HG03354 (cell line): ENCODE measurements around the gene USP25.

Experiments
- ATAC-seq: cut with Tn5 transposase; IDR thresholded peaks from one replicate; pipeline ENCODE4 v1.9.1; 2021; ENCODE audit warnings: mild to moderate bottlenecking; ENCODE audit not compliant: unreplicated experiment, poor library complexity, severe bottlenecking

USP25 gene

DNA sequence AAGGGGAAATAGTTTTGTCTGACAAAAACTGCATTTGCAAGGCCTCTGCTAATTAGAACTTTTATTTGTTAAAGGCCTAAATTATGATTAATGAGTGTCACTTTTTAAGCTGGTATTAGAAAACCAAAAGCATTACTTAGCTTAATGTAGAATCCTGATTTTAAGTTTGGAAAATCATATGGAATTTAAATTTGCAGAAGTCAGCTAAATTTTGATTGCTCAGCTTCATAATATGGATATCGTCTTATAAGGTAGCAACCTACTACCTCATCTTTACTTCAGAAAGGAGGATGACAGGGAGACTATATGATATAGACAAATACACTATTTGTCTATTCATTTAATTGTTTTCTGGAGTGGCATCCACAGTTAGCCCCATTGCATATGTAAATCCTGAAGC is 114.0 kb downstream of the USP25 start:
- no peak for ATAC-seq

DNA sequence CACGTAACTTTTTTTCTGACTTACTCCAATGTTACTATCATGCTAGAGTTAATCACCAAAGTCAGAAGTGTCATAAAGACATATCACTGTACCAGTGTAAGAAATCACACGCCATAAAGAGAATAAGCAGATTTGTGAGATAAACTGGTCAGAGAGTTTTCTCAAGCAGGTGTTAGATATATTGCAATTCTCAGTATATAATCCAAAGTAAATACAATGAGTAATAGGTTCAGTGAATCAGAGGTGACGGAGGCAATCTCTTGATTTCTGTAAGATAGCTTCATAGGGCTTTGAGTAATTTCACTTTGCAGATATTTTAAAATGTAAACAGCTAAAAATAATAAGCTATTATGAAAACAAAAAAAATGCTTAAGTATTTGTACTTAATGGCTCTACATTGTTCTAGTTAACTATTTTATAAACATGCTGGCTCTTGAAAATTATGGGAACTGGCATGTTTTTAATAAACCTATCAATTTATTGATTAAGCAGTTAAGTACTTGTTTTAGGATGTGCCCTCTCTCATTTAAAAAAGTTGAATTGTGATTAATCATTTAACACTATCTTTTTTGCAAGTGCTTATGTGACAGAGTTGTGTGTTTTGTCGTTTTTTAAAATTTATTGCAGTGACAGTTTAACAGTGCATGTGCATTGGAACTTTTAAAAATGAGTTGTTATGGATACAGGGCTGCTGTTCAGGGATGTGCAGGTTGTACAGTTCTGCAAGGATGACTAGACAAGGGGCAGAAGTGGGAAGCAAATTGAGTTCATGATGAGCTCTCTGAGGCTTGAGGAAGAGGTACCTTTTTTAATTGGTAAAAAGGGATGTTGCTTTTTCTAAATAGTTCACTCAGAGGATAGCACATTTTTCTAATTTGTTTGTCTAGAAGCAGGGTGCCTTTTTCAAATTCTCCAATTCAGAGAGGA is 119.1 kb downstream of the USP25 start:
- ATAC-seq, result no peak

DNA sequence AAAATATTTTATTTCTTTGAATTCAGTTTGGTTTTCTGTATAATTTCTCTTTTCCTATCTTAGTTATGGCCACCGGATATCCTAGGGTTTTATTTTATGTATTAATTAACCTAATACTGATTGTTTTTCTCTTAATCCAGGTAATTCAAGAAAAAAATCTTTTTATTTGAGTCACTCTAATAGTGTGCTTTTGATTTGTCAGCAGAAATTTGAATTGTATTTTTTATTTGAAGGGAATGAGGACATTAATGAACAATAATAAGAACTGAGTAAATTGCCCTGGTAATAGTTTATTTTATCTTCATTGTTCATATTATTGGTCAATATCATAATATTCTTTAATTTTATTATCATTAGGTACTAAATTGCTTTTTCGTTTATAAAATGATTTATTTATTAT is 120.1 kb downstream of the USP25 start:
- ATAC-seq, result no peak

DNA sequence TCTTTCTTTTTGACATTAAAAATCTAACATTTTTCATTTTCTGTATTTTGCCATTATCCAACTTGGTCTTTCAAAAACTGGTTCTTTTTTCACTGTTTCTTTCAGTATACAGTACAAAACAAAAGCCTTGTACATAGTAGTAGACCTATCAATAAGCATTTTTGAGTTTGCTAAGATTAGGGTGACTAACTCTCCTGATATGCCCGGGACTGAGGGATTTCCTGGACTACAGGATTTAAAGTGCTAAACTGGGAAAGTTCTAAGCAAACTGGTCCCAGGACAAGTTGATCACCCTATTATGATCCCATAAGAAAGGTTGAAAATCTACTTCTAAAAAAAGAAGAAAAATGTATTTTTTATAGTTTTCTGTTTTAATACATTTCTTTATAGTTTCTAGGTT is 120.9 kb downstream of the USP25 start:
- ATAC-seq, result no peak

DNA sequence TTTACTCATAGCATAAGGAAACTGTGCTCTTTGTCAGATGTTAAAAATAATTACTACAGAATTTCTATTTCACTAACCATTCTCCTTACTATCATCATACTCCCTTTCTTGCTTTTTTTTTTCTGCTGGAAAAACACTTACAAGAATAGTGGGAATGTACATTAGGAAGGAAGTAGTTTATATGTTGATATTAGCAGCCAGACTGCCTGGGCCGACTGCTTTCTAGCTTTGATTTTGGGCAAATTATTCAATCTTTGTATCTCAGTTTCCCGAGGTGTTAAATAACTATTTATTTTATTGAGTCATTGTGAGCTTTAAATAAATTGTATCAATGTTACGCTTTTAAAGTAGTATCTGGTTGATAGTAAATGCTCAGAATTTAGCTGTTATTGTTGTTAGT is 122.4 kb downstream of the USP25 start:
- ATAC-seq, result no peak

DNA sequence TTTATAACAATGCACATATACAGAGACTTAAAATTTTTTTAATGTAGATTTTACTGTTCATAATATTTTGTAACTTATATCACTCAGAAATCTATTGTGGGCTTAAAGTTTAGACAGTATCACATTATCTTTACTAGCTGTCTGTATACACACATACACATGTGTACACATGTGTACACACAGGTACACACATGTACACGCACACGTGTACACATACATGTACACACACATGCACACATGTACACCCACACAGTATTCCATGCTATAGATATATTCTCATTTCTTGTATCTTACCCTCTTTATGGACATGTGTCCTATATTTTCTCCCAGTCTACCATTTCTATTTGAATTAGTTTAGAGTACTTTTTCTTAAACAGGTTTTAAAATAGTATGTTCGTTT is 123.3 kb downstream of the USP25 start:
- no peak for ATAC-seq

DNA sequence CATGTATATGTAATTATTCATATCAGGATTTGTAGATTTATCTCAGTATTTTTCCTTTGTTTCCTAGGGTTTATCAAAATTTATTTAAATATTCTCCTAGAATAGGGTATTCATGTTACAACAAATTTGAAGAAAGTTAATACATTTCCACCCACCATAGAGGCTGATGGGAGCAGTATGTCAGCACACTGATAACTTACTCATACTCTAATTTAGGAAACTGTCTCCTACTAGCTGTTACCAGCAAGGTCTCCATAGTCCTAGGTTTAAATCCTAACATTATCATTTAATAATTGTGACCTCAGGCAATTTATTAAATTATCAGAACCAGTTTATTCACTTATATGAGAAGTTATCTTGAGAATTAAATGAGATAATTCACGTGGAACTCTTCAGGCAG is 127.0 kb downstream of the USP25 start:
- ATAC-seq, result no peak

DNA sequence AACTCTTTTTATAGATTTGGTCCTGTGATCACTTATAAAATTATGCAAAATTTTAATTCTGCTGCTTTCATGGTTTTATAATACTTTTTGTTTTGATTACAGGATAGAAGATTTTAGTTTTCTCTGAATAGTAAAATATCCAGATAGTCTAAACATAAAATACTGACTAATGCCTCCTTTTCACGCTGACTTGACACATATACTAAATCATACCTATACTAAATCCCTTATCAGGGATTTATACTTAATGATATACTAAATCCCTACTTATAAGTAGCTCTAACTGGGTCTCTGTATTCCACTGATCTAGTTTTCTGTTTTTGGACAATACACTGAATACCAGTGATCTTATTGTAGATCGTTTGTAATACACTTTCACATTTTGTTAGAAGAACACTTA is 128.0 kb downstream of the USP25 start:
- no peak for ATAC-seq

DNA sequence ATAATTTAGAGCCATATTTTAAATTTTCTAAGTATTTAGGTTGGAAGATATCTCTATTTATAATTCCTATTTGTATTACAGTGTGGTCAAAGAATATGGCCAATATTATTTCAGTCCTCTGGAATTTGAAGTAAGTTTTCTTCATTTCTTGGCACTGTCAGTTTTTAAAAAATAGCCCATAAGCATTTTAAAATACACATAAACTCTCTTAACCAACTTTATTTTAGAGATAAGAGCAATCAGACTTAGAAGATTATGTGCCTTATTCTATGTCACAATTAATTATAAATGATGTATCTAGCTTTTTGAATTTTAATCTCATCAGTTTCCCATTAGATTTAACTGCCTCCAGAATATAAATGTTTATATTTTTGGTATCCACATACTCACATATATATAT is 130.8 kb downstream of the USP25 start:
- ATAC-seq, result no peak

DNA sequence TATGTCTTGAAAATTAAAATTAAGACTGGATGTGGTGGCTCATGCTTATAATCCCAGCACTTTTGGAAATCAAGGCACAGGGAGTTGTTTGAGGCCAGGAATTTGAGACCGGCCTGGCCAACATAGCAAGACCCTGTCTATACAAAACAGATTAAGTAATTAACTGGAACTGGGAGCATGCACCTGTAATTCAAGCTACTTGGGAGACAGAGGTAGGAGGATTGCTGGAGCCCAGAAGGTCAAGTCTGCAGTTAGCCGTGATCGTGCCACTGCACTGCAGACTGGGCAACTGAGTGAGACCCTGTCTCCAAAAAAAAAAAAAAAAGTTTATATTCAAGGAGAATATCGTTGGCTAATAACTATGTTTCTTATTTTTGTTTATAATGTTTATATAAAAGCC is 139.2 kb downstream of the USP25 start:
- ATAC-seq, result no peak

DNA sequence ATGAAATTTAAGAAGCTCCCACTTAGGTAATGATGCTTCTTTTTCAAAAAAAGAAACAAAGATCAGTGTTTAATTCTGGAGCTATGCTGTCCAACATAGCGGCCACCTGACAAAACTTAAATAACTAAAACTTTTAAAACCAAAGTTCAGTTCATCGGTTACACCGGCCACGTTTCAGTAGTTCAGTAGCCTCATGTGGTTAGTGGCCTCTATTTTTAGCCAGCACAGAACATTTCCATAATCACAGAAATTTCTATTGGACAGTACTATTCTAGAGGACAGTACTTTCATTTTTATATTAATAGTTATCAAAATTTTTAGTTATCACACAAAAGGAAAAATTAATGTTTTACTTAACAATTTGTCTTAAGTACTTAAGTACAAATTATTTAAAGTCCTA is 141.0 kb downstream of the USP25 start:
- ATAC-seq, result peak; percentile 70

DNA sequence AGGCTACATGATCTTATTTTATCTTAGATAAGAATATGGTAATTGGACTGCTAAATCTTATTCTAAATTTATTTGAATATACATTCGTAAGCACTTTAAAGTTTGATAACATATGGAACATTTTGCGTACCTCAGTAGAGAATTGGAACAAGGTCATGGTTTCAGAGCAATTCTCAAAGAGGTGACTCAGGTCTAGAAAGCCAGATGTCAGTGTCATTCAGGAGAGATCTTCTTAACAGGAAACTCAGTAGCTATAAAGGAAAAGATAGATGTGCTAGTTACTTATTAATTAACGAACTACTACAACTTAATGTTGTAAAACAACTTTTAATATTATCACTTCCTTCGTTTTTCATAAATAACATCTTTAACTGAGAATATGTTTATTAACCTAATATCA is 142.5 kb downstream of the USP25 start:
- no peak for ATAC-seq

DNA sequence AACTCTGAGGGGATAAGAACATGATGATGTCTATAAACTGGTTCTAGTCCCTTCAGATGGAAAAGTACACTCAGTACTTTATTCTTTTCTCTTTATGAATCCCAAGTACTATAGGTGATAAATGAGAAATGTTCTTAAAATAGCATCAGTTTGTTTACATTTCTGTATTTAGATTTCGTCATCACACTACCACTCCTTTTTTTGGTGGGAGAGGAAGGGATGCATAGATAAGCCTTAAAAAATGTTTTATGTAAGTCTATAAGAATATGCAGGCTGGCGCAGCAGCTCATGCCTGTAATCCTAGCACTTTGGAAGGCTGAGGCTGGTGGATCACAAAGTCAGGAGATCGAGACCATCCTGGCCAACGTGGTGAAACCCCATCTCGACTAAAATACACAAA is 144.8 kb downstream of the USP25 start:
- ATAC-seq, result no peak

DNA sequence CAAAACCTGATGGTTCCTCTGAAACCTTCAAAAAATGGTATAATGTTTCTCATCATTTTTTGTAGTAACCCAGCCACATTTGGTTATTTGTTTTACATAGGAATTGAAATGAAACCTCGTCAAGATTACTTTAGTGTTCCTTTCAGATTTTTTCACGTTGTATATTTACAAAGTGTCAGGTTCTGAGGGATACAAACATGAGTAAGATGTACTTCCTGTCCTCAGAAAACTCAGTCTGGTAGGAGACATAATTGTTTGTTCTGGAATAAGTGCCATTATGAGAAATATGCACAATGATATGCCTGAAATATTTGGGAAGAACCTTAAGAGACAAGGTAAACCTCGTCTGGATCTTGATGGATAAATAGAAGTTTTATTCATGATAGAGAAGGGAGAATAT is 145.5 kb downstream of the USP25 start:
- ATAC-seq, result no peak

DNA sequence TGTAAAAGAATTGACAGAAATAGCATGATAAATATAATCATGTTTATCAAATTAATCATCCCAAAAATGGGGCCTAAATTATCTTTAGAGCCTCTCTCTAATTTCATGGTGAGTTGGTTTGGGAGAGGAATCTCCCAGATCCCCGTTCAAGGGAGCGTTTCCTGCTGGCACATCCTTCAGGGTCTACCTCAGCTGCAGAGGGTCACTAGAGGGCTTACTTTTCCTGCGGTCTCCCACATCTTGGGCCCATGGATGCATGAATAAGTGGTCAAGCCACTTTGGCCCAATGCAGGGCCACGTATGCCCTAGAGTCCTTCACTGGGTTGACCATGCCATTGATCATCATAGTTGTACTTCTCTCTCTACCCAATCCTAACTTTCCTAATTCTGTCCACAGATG is 164.1 kb downstream of the USP25 start:
- ATAC-seq, result no peak

DNA sequence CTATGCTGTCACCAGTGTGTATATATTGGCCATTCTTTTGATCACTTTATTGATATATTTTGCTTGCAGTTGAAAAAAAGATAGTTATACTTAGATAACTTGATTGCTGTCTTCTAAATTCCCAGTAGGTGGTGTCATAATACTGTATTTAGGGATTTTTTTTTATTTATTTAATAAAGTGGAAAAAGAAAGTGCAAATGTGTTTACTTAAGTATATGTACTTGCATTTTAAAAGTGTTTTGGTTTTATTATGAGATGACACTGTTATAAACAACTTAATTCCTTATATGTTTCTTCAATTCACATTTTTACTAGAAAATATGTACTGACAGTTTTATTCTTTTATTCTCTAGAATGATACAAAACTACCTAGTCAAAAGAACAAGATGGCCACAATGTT is 164.8 kb downstream of the USP25 start:
- no peak for ATAC-seq

DNA sequence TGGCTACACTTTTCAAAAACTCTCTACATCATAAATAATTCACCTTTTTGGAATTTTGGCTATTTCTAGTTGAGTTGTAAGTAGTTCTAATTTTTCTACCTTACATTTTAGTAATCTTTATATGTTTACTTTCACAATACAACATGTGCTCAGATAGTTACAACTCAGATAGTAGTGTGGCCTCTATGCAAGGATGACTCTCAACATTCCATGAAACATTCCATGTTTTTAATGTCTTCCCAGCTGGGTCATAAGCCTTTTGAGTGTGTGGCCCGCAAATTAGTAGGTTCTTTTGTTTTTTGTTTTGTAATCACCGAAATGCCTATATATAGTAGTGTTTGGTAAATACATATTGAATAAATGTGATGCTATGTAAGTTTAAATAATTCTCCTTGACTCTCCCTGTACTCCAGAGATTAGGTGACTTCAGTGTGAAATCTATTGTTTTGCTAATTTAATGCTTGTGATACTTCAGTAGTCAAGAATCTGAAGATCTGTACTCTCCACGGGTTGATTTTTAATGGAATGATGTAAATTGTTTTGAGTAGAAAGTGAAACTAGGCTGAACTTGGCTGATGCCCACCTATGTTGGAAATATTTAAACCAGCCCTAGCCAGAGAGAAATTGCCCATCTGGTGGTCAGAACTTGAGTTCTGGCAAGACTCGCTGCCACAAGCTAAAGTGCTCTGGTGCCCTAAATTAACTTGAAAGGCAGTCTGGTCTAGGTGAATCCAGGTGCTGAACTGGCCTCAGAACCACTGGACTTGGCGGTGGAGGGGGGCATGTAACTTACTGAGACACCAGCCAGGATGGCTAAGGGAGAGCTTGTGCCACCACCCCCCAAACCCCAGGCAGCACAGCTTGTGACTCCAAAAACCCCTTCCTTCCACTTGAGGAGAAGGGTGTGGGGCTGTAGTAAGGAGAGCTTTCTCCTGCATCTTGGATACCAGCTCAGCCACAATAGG is 165.6 kb downstream of the USP25 start:
- no peak for ATAC-seq

DNA sequence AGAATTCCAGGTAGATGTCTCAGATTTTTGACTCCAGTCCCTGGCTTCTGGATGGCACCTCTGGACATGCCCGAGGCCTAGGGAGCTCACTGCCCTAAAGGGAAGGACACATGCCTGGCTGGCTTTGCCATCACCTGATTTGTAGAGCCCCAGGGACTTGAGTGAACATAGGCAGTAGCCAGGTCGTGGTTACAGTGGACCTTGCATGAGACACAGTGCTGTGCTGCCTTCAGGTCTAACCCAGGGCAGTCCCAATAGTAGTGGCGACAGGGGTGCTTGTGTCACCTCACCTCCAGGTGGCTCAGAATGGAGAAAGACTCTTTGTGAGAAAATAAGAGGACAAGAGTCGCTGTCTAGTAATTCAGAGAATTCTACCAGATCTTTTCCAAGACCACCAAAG is 166.7 kb downstream of the USP25 start:
- ATAC-seq, result no peak

DNA sequence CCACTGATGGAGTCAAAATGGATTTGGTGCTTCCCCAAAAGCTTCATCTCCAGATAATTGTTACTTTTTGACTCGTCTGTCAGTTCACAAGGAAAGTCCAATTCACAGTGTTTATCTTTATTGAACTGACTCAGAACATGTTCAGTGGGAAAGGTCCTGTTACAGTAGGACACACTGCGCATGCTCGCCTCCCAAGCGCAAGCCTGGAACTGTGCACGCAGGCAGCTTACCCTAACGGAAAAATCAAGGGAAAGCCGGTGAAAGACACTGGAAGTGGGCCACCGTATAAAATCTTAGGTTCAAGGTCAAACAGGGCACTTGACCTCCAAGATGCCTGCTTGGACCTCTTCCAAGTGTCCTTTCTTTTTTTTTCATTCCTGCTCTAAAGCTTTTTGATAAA is 174.6 kb downstream of the USP25 start:
- no peak for ATAC-seq

DNA sequence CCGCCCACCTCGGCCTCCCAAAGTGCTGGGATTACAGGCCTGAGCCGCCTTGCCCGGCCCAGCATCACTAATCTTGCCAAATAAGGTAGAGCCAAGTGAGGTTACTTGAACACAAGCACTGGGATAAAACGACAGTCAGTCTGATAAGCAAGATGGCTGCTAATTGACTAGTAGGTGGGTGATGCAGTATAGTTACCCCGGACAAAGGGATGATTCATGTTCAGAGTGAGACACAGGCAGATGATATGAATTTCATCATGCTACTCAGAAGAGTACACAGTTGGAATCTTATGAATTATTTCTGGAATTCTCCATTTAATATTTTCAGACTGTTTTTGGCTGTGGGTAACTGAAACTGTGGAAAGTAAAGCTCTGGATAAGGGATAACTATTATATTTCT is 178.4 kb downstream of the USP25 start:
- ATAC-seq, result no peak

DNA sequence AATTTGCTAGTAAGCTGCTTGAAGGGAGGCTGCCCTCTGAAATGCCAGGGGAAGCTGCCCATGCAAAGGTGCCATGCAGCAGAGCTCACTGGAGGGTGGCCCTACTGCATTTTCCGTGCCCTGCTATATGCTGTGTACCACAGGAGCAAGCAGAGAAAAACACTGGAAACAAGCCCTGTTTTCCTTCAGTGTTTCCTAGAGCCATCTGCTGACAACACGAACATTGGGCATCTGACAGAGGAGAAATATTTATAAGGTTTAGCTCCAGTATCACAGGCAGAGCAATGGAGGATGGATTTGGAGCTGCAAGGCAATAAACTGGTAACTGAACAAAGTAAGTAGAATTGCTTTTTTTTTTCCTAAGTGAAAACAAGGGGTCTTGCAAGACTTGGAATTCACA is 198.4 kb downstream of the USP25 start:
- no peak for ATAC-seq
